ENCODE data around the gene RNF180.
"Not testable (repeated sequence)": the region's sequence is repeated elsewhere in the genome, so short reads cannot be mapped to it uniquely, and the experiment has no call there.

The RNF180 gene

DNA sequence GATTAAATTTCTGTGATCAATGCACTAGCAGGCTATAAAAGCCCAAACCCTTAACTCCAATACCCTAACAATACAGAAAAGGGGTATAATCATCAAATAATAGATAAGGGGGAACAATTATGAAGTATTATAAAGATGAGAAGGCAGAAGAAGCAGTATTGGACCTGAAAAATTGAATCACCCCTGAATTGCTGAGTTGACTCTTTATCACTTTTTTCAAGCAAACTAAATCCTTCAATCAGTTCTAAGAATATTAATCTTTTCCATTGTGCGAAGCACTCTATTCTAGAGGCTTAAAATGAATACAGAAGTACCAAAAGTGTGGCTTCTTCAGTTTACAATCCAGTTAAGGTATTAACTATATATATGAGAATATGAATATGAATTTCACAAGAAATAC is 120.7 kb downstream of the RNF180 start:
- no peak for FAIRE-seq

DNA sequence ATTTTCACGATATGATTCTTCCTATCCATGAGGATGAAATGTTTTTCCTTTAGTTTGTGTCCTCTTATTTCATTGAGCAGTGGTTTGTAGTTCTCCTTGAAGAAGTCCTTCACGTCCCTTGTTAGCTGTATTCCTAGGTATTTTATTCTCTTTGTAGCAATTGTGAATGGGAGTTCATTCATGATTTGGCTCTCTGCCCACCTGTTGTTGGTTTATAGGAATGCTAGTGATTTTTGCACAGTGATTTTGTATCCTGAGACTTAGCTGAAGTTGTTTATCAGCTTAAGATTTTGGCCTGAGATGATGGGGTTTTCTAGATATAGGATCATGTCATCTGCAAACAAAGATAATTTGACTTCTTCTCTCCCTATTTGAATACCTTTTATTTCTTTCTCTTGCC is 122.9 kb downstream of the RNF180 start:
- FAIRE-seq = not testable (repeated sequence)

DNA sequence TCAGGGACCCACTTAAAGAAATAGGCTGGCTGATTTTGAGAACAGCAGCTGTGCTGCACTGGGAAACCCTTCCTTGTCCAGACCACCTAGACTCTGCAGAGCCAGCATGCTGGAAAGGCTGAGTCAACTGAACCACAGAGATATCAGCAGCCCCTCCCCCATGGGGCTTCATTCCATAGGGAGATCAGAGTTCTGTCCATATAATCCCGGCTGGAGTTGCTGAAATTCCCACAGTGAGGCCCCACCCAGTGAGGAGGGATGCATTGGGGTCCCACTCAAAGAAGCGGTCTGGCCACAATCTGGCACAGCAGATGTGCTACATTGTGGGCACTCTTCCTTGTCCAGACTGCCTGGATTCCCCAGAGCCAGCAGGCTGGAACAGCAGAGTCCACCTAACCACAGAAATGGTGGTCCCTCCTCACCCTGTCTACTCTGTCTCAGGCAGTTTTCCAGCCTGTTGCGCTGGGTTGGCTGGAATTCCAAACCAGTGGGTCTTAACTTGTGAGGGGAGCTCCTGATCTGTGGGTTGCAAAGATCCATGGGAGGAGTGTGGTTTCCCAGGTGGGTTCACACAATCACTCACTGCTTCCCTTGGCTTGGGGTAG is 127.1 kb downstream of the RNF180 start:
- FAIRE-seq = no peak

DNA sequence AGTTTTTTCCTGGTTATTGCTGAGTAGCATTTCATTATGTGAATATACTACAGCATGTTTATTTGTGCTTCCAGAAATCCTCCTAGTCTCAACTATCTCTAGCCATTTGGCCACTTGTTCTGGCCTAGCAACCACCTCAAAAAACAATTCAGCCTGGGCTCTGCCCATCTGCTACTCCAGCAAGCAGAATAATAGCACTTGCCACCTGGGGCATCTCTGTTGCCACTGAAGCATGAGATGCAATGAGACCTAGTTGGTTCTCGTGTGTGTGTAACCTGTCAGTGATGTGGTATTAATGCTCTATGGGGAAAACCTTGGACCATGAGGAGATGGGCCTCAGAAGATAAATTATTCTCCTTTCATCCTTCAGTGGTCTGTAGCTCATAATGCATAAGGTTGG is 129.5 kb downstream of the RNF180 start:
- FAIRE-seq = no peak

DNA sequence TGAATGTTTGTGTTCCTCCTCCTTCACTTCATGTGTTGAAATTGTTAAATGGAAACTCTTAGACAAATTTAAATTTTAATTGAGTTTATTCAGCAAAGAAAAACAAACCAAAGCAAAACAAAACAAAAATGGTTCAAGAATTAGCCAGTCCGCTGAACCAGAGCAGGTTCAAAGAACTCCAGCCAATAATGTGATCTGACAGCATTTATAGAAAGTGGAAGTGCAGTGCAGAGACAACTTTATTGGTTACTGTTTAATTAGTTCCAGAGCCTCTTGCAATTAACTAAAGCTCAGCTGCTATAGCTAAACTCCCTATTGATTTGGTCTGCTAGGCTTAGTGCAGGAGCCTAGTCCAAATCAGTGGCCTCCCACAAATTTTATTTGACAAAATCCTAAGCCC is 132.9 kb downstream of the RNF180 start:
- FAIRE-seq = no peak

DNA sequence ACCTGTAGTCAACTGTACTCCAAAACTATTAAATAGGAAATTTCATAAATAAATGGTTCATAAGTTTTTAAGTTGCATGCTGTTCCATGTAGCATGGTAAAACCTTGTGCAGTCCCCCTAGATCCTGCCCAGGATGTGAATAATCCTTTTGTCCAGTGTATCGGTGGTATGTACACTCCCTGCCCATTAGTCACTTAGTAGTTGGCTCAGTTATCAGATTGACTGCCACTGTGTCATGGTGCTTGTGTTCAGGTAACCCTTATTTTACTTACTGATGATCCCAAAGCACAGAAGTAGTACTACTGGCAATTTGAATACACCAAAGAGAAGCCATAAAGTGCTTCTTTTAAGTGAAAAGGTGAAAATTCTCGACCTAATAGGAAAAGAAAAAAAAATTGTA is 134.2 kb downstream of the RNF180 start:
- no peak for FAIRE-seq

DNA sequence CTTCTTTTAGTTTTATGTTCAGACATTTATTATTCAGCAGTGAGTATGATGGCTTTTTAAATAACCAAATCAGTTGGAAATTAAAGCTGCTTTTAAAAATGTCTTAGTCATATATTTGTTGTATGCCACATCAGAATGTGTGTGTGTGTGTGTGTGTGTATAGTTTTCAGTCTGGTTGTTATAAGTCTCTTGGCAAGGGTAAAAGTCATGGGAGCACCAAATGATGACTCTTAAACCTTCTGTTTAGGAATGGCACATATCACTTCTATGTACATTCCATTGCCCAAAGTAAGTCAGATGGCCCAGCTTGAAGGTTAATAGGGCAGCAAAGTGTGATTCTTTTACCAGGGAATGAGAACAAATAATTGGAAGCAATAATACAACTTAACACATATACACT is 135.9 kb downstream of the RNF180 start:
- FAIRE-seq = no peak

DNA sequence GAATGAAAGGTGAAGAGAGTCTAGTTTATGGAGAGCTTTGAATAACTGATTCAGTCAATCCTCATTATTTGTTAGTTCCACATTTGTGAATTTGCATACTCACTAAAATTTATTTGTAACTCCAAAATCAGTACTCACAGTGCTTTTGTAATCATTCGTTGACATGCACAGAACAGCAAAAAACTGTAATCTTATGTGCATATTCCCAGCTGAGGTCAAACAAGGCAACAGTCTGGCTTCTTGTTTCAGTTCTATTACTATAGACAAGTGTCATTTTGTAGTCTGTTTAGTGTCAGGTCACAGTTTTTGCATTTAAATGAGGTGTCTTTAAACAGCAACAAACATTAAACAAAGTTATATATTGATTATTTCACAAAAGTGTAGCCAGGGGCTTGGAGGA is 142.5 kb downstream of the RNF180 start:
- no peak for FAIRE-seq

DNA sequence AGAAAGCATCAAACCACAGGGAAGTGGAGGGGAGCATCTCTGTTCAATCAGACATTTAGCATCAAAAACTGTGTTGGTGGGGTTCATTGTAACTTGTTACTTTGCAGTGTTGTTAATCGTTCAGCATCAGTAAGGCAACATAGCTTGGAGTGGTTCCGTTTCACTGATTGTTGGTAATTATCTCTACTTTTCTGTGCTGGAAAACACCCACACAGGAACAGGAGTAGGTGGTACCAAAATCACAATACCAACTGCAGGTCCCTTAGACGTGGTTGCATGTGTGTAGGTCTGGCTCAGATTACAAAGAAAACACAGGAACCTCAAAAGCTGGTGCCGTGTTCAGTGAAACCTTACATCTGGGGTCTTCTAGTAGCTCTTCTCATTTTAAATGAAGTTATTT is 146.8 kb downstream of the RNF180 start:
- no peak for FAIRE-seq

DNA sequence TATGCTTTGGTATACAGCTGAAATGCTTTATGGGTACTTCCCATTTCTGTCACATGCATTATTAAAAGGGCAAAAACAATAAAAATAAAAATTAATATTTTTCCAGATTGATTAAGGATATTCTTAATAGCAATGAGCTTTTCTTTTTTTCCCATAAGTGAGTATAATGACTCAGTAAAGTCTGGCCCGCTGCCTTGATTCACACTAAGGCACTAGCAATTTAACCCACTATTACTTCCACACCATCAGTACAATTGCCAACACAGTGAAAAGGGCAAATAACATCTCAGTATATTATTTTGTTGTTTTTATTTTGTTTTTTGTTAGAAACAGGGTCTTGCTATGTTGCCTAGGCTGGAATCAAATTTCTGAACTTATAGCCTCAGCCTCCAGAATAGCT is 150.1 kb downstream of the RNF180 start:
- no peak for FAIRE-seq

DNA sequence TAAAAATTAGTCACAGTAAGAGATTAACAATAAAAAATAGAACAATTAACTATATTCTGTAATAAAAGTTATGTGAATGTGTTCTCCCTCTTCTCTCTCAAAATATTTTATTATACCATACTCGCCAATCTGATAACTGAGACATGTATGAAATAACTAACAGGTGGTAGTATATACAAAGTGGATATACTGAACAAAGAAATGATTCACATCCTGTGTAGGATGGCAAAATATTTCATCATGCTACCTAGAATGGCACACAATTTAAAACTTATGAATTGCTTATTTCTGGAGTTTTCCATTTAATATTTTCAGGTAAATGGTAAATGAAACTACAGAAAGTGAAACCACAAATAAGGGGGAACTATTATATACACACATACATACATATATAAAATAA is 152.5 kb downstream of the RNF180 start:
- FAIRE-seq = no peak

DNA sequence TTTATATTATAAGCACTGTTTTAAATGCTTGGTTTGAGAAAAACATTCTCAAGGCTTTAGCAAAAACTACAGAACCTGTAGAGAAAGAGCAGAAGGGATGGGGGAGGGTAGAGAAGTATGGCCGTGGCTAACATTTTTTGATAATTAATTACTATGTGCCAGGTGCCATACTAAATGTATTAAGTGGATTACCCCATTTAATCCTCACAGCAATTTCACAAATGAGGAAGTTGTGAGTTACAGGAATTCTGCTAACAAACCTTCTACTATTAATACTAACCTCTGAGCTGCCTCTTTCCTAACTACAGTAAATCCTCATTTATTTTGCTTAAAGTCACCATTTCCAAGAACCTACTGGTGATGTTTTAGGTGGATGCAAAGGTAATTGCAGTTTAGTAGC is 157.9 kb downstream of the RNF180 start:
- FAIRE-seq = no peak

DNA sequence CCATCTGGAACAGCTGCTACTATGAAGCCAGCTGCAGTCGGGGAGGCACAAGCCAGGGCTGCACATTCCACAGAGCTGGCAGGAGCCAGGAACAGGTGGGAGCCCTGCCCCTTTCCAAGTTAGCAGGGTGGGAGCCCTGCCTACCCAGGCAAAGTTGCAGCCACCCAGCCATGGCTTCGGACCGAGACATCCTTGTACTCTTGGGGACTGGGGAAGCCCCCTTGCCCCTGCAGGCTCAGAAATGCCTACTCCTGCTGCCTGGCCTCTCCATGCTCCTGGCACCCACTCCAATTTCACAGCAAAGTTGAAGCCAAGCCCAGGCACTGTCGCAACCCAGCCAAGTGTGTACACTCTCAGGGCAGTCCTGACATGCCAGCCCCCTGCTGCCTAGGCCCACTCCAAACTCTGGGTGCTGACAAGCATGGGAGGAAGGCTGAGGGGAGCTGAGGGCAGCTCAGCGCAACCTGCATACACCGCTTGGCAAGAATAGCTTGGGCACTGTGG is 165.1 kb downstream of the RNF180 start:
- no peak for FAIRE-seq

DNA sequence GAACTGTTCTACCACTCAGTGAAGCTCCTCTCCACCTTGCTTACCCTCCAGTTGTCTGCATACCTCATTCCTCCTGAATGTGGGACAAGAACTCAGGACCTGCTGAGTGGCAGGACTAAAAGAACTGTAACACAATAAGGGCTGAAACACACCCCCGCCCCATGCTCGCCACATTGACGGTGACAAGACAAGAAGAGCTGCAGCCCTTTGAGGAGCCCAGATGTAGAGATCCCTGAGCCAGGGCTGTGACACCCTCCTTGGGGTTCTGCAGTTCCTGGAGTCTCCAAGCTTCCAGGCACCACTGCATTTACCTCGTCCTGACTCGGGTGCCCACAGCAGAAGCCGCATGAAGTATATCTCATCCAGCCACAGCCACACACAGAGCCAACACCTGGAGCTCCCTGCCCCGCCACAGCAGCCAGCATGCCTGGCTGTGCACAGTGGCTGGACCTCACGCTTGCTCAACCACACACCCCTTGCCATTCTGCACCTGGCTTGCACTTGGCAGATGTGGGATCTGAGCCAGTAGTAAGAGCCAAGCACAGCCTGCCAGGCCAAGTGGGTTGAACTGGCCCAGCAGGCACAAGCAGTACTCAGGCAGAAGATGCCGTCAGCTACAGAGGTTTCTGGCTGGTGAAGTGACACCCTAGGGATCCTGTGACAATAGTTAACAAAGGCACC is 166.1 kb downstream of the RNF180 start:
- FAIRE-seq = no peak

DNA sequence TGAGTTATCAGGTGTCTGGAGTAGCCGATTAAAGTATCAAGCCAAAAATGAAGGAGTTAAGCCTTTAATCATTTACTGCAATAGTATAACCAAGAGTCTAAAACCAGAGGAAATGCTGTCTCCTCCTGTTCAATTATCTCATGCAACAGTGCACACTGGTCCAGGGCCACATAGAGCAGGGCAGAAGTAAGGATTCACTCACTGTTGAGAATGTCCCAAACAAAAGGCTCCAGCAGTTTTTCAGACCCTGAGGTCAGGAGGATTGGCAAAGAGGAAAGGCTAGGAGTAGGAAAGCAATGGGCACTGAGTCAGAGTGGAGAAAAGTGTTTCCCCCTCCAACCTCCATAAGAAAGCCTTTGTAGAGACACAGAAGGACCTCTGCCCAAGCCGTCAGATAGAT is 168.2 kb downstream of the RNF180 start:
- no peak for FAIRE-seq

DNA sequence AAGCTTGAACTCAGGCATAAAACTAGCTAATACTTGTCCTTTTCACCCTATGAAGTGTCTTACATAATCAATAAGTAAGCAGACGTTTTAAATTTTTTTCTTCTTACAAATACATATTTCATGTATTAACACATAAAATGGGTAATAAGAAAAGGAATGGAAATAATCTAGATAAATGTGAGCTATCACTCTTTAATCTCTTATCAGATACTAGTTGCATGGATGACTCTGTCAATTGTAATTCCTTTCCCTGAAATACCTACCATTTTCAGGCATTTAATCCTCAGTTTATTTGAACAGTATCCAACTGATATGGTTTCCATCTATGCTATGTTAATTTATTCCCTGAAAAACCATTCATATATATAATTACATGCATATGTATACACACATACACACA is 174.1 kb downstream of the RNF180 start:
- FAIRE-seq = no peak

DNA sequence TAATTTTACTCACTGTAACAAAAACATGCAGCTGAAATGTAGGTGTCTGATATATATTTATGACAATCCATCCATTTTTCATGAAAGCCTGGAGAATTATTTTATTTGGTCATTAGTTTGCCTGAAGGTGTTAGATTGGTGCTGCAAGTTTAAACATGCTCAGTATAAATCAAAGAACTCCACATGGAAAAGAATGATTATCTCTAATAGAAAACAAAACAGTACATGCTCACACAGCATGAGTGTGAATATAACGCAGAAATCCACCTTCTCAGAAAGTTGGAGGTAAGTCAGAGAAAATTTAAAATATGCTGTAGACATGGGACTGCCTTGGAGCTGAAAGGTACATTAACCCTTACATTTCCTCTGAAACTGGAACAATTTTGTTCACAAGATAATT is 174.7 kb downstream of the RNF180 start:
- no peak for FAIRE-seq

DNA sequence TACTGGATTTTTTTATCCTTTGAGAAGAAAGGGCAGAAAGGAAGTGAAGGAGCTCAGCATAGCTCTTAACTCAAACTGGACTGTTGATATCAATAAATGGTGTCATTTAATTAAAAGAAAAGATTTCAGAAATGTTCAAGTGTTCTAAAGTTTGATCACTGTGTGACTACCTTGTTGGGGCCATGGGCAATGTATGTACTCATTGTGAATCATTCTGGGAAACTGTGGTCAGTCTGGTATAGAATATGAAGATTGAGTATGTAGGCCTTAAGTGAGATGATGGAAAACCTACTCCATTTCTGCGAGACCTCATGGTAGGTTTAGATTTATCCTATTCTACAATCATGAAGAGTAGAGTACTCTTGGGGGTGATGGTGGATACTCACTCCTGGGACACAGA is 175.7 kb downstream of the RNF180 start:
- FAIRE-seq = no peak

DNA sequence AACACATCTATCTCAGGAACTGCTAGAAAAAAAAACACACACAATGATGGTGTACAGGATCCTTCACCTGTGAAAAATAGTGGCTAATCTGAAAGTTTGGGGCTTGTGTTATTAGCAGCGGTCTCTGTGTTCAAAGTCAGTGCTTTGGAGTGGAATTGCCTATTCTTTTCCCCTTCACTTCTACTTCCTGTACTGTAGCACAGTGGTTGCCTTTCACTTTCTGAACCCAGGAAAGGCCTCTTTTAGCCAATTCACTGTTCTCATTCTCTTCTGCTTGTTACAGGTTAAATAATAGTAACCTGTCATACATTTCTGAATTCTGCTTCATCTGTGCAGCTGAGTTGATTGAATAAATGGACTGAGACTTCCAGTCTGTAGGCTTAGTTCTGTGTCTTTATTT is 178.9 kb downstream of the RNF180 start:
- FAIRE-seq = no peak

DNA sequence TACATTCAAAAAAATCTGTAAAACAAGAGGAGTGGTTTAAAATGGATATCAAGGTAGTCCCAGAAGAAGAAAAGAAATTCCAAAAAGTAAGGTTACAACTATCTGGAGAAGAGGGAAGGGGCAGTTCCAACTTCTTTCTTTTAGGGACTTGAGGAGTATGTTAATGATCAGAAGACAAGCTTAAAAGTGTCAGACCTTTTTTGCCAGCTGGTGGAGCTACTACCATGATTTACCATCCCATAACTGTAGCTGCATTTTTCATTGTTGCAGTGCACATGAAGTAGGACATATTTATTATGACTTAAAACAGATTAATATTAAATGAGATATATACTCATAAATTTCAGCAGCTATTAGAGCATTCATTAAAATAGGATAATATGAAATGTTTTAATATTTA is 181.7 kb downstream of the RNF180 start:
- FAIRE-seq = no peak

DNA sequence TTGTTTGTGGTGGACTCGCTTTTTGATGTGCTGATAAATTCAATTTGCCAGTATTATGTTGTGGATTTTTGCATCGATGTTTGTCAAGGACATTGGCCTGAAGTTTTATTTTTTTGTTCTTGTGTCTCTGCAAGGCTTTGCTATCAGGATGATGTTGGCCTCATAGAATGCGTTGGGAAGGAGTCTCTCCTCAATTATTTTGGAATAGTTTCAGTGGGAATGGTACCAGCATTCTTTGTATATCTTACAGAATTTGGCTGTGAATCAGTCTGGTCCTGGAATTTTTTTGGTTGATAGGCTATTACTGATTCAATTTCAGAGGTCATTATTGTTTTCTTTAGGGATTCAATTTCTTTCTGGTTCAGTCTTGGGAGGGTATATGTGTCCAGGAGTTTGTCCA is 198.8 kb downstream of the RNF180 start:
- no peak for FAIRE-seq

DNA sequence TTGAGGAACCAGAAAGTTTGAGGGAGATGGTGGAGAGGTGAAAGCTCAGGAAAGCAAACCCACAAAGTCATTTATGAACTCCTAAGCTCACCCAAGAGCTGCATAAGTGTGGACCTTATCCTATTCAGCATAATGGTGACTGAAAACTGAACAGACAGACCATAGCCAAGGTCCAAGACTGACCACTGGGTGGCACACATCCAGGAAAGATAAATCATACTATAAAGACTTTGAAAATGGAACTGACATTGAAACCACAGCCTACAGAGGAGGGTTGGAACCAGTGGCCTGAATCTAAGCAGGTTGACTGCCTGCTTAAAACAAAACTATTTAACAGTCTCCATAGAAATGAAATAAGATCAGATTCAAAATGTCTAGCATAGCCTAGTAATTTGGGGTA is 219.1 kb downstream of the RNF180 start:
- no peak for FAIRE-seq

DNA sequence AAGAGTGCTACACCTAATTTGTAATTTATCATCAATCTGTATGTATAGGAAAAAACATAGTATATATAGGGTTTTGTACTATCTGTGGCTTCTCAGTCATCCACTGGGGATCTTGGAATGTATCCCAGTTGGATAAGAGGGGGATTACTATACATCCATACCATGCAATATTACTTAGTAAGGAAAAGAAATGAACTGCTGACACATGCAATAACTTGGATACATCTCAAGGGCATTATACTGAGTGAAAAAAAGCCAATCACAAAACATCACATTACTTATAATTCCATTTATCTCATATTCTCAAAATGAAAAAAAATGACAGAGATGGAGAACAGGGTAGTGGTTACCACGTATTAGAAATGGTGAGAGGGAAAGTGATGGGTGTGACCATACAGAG is 231.9 kb downstream of the RNF180 start:
- FAIRE-seq = no peak

DNA sequence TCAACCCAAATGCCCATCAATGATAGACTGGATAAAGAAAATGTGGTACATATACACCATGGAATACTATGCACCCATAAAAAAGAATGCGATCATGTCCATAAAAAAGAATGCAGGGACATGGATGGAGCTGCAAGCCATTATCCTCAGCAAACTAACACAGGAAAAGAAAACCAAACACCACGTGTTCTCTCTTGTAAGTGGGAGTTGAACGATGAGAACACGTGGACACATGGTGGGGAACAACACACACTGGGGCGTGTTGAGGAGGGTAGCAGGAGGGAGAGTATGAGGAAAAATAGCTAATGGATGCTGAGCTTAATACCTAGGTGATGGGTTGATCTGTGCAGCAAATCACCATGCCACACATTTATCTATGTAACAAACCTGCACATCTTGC is 233.1 kb downstream of the RNF180 start:
- not testable (repeated sequence) for FAIRE-seq

All from G401.6 (cell line).